HCT116 (cell line): ENCODE data around the gene CAMK1D. TPM values are rescaled to one million over a fixed set of nuclear protein-coding genes. Genes with fewer than 3 reads are reported as not detected.

Experiments
- ATAC-seq: fragments of 200-7000 bp; cut with Tn5 transposase; 2 replicates; pipeline ENCODE4 v1.9.1; 2020; ENCODE audit warnings: mild to moderate bottlenecking, moderate library complexity
- BruUV-seq: library from RNA; stranded (reverse); fragments of 400-500 nt; replicated peaks from 2 replicates; lab custom pipeline; 2021; lab: Mats Ljungman, UMichigan
- CTCF ChIA-PET: fragments of 300-600 bp; sonication (Branson Sonifier 250); formaldehyde crosslinking; loops from one replicate; lab custom pipeline; 2021; ENCODE audit warnings: antibody characterized with exemption; lab: Charles Lee
- POLR2A ChIA-PET: fragments of 300-600, 350-600 bp; sonication (Branson Sonifier 250); formaldehyde crosslinking; loops from one replicate; lab custom pipeline; 2021; ENCODE audit warnings: antibody characterized with exemption; lab: Charles Lee
- RAD21 ChIA-PET, 2 experiments: fragments of 300-600 bp; sonication (Branson Sonifier 250); formaldehyde crosslinking; loops; one replicate each; lab custom pipeline; 2023; ENCODE audit warnings: low total read pairs in 2 of 2; ENCODE audit not compliant: uncharacterized antibody in 2 of 2, unreplicated experiment in 2 of 2, low non-redundant PET in 1 of 2; lab: Charles Lee
- DNase-seq: peaks from one replicate; pipeline ENCODE4 v3.0.0-alpha.2; 2010; ENCODE audit warnings: low read depth, low spot score
- H2AFZ ChIP-seq: fragments of 200-600 bp; shearing (Covaris generic), sonication (generic); 2 replicates; pipeline ENCODE4 v1.6.1; 2017; ENCODE audit warnings: low read depth, mixed run types, mixed read lengths, antibody characterized with exemption, low read length; ENCODE audit not compliant: poor library complexity, severe bottlenecking
- H3K27ac ChIP-seq: 2 replicates; pipeline ENCODE4 v1.5.1; 2012; ENCODE audit warnings: low read depth, low read length
- H3K27me3 ChIP-seq: fragments of 200-600 bp; sonication (generic); 2 replicates; pipeline ENCODE4 v1.6.1; 2016; ENCODE audit warnings: mixed run types, low read length, mixed read lengths; ENCODE audit not compliant: insufficient read depth
- H3K36me3 ChIP-seq, 2 experiments: fragments of 200-500 bp in 1 of 2; fragments of 200-600 bp in 1 of 2; sonication (Bioruptor generic) in 1 of 2; sonication (generic) in 1 of 2; 2 replicates each; pipeline versions ENCODE4 v1.5.1 to v1.6.1; 2014 to 2016; ENCODE audit warnings: low read length in 2 of 2, inconsistent platforms in 1 of 2, mixed read lengths in 1 of 2, mixed run types in 1 of 2; ENCODE audit not compliant: insufficient read depth in 2 of 2, control insufficient read depth in 1 of 2
- H3K4me1 ChIP-seq, 2 experiments: fragments of 200-600 bp in 1 of 2; sonication (generic) in 1 of 2; 2 replicates each; pipeline versions ENCODE4 v1.5.1 to v1.6.1; 2012 to 2017; ENCODE audit warnings: low read length in 2 of 2, inconsistent platforms in 1 of 2, mild to moderate bottlenecking in 1 of 2, mixed read lengths in 1 of 2, mixed run types in 1 of 2, moderate library complexity in 1 of 2; ENCODE audit not compliant: insufficient read depth in 2 of 2, control insufficient read depth in 1 of 2
- H3K4me2 ChIP-seq: fragments of 200-600 bp; sonication (generic); 2 replicates; pipeline ENCODE4 v1.6.1; 2017; ENCODE audit warnings: mixed run types, low read length, mixed read lengths
- H3K4me3 ChIP-seq, 2 experiments: fragments of 200-600 bp in 1 of 2; sonication (generic) in 1 of 2; replicated peaks in 1 of 2; 2 replicates each; pipeline ENCODE4 v1.5.1; 2011 to 2016; ENCODE audit warnings: low read length in 2 of 2, control low read depth in 1 of 2, low read depth in 1 of 2, mild to moderate bottlenecking in 1 of 2, mixed read lengths in 1 of 2, mixed run types in 1 of 2
- H3K79me2 ChIP-seq: fragments of 200-600 bp; sonication (generic); 2 replicates; pipeline ENCODE4 v1.6.1; 2017; ENCODE audit warnings: mild to moderate bottlenecking, mixed run types, low read length, moderate library complexity, mixed read lengths; ENCODE audit not compliant: insufficient read depth
- H3K9ac ChIP-seq: fragments of 200-600 bp; sonication (generic); 2 replicates; pipeline ENCODE4 v1.6.1; 2016; ENCODE audit warnings: low read length, mixed read lengths
- H3K9me2 ChIP-seq: fragments of 200-600 bp; sonication (generic), shearing (Covaris generic); 2 replicates; pipeline ENCODE4 v1.6.1; 2017; ENCODE audit warnings: mixed run types, mild to moderate bottlenecking, moderate library complexity; ENCODE audit not compliant: insufficient read depth
- H3K9me3 ChIP-seq, 2 experiments: fragments of 200-500 bp in 1 of 2; fragments of 200-600 bp in 1 of 2; sonication (Bioruptor generic) in 1 of 2; sonication (generic) in 1 of 2; 2 replicates each; pipeline ENCODE4 v1.6.1; 2014 to 2017; ENCODE audit warnings: low read length in 2 of 2, mixed read lengths in 2 of 2, inconsistent platforms in 1 of 2, low read depth in 1 of 2, mild to moderate bottlenecking in 1 of 2, mixed run types in 1 of 2, moderate library complexity in 1 of 2; ENCODE audit not compliant: control insufficient read depth in 1 of 2, insufficient read depth in 1 of 2
- H4K20me1 ChIP-seq: fragments of 200-600 bp; sonication (generic), shearing (Covaris generic); 2 replicates; pipeline ENCODE4 v1.6.1; 2017; ENCODE audit warnings: mixed run types, mild to moderate bottlenecking, moderate library complexity; ENCODE audit not compliant: insufficient read depth
- CBX3 ChIP-seq: IDR thresholded peaks from 2 replicates; pipeline ENCODE4 v1.6.1; 2012; ENCODE audit warnings: low read depth
- CEBPB ChIP-seq: IDR thresholded peaks from 2 replicates; pipeline ENCODE4 v1.6.1; 2012; ENCODE audit warnings: low read depth
- EGR1 ChIP-seq: IDR thresholded peaks from 2 replicates; pipeline ENCODE4 v1.6.1; 2012; ENCODE audit warnings: low read depth
- ELF1 ChIP-seq: IDR thresholded peaks from 2 replicates; pipeline ENCODE4 v1.6.1; 2012; ENCODE audit warnings: low read depth, borderline replicate concordance
- EZH2phosphoT487 ChIP-seq: fragments of 200-600 bp; IDR thresholded peaks from 2 replicates; pipeline ENCODE4 v1.6.1; 2018; ENCODE audit warnings: antibody characterized with exemption, borderline replicate concordance
- POLR2A ChIP-seq: IDR thresholded peaks from 2 replicates; pipeline ENCODE4 v1.7.0; 2011; ENCODE audit warnings: borderline replicate concordance; ENCODE audit not compliant: insufficient read depth, insufficient read length; ENCODE audit errors: extremely low read depth
- SIN3A ChIP-seq: IDR thresholded peaks from 2 replicates; pipeline ENCODE4 v1.6.1; 2012; ENCODE audit warnings: low read depth
- YY1 ChIP-seq: IDR thresholded peaks from 2 replicates; pipeline ENCODE4 v1.6.1; 2011; ENCODE audit warnings: low read length, low read depth, moderate library complexity, mild to moderate bottlenecking; ENCODE audit not compliant: insufficient replicate concordance; ENCODE audit errors: extremely low read depth
- intact Hi-C: fragments of 100-400 bp; cut with micrococcal nuclease; formaldehyde crosslinking; loops from 2 replicates; pipeline ENCODE4 v1.10.0; 2022
- total RNA-seq: library from RNA; stranded (reverse); gene quantifications from one replicate; pipeline ENCODE4 v1.2.1, GENCODE V29; 2021; ENCODE audit not compliant: unreplicated experiment
- TF ChIP-seq, protein P1 (sequence below): IDR thresholded peaks from 2 replicates; pipeline ENCODE4 v1.6.1; 2012
- TF ChIP-seq, protein P2 (sequence below): IDR thresholded peaks from 2 replicates; pipeline ENCODE4 v1.6.1; 2012
- TF ChIP-seq, protein P3 (sequence below): IDR thresholded peaks from 2 replicates; pipeline ENCODE4 v1.6.1; 2011; ENCODE audit warnings: mild to moderate bottlenecking, low read length, moderate library complexity; ENCODE audit not compliant: insufficient replicate concordance; ENCODE audit errors: extremely low read depth
- TF ChIP-seq, protein P4 (sequence below): IDR thresholded peaks from 2 replicates; pipeline ENCODE4 v1.6.1; 2012; ENCODE audit warnings: low read depth

CAMK1D gene
- total RNA-seq, 1 experiment from 2014 or later = 9.6 TPM

DNA sequence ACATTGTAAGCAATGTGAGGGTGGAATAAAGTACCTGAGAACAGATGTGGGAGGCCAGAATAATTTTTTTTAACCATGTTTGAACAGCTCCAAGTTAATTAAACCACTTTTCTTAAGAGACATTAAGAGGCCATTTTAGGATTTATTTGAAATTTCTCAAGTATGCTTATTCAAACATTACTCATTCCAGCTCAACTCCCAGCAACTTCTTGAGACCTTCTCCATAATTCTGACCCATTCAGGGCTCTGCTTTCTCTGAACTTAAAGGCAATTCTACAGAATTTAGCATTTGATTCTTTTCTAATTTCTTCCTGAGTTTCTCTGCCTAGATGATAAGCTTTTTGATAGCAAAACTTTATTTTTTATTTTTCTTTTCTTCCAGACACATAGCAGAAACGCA, 314.5 kb downstream of the CAMK1D start:
- Histone ChIP-seq H3K4me2 (no peak overlapping the region), H3K9me3 (no peaks in the 10 kb centered on the region), H3K9me2 (no peaks in the 10 kb centered on the region), H3K4me3 (no peak overlapping the region), H3K4me1 (no peaks in the 10 kb centered on the region), H3K9ac (no peak overlapping the region), H3K36me3 (no peaks in the 10 kb centered on the region), H4K20me1 (no peaks in the 10 kb centered on the region), H3K27me3 (no peaks in the 10 kb centered on the region), H3K27ac (no peak overlapping the region), H3K79me2 (no peaks in the 10 kb centered on the region), H2AFZ (no peak overlapping the region)
- no peak for ATAC-seq
- intact Hi-C loops = no loop called here
- CTCF ChIA-PET = no interaction called here
- POLR2A ChIA-PET = no interaction called here
- BruUV-seq = no TSS peak
- no peak for DNase-seq
- TF ChIP-seq, protein P1, sequence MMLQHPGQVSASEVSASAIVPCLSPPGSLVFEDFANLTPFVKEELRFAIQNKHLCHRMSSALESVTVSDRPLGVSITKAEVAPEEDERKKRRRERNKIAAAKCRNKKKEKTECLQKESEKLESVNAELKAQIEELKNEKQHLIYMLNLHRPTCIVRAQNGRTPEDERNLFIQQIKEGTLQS = no peak
- TF ChIP-seq CBX3 (no peak), EGR1 (no peak), POLR2A (no peak), YY1 (no peak), EZH2phosphoT487 (no peak), CEBPB (no peak), SIN3A (no peak), ELF1 (no peak)
- TF ChIP-seq, protein P2, sequence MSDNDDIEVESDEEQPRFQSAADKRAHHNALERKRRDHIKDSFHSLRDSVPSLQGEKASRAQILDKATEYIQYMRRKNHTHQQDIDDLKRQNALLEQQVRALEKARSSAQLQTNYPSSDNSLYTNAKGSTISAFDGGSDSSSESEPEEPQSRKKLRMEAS = no peak
- TF ChIP-seq, protein P3, sequence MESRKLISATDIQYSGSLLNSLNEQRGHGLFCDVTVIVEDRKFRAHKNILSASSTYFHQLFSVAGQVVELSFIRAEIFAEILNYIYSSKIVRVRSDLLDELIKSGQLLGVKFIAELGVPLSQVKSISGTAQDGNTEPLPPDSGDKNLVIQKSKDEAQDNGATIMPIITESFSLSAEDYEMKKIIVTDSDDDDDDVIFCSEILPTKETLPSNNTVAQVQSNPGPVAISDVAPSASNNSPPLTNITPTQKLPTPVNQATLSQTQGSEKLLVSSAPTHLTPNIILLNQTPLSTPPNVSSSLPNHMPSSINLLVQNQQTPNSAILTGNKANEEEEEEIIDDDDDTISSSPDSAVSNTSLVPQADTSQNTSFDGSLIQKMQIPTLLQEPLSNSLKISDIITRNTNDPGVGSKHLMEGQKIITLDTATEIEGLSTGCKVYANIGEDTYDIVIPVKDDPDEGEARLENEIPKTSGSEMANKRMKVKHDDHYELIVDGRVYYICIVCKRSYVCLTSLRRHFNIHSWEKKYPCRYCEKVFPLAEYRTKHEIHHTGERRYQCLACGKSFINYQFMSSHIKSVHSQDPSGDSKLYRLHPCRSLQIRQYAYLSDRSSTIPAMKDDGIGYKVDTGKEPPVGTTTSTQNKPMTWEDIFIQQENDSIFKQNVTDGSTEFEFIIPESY = no peak
- TF ChIP-seq, protein P4, sequence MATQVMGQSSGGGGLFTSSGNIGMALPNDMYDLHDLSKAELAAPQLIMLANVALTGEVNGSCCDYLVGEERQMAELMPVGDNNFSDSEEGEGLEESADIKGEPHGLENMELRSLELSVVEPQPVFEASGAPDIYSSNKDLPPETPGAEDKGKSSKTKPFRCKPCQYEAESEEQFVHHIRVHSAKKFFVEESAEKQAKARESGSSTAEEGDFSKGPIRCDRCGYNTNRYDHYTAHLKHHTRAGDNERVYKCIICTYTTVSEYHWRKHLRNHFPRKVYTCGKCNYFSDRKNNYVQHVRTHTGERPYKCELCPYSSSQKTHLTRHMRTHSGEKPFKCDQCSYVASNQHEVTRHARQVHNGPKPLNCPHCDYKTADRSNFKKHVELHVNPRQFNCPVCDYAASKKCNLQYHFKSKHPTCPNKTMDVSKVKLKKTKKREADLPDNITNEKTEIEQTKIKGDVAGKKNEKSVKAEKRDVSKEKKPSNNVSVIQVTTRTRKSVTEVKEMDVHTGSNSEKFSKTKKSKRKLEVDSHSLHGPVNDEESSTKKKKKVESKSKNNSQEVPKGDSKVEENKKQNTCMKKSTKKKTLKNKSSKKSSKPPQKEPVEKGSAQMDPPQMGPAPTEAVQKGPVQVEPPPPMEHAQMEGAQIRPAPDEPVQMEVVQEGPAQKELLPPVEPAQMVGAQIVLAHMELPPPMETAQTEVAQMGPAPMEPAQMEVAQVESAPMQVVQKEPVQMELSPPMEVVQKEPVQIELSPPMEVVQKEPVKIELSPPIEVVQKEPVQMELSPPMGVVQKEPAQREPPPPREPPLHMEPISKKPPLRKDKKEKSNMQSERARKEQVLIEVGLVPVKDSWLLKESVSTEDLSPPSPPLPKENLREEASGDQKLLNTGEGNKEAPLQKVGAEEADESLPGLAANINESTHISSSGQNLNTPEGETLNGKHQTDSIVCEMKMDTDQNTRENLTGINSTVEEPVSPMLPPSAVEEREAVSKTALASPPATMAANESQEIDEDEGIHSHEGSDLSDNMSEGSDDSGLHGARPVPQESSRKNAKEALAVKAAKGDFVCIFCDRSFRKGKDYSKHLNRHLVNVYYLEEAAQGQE = no peak
- RAD21 ChIA-PET = no interaction called here
